ENCODE data around the gene NUF2. TPM values are rescaled to one million over a fixed set of nuclear protein-coding genes. Genes with fewer than 3 reads are reported as not detected.

The NUF2 gene
- total and polyA plus RNA-seq, 2 of the 4 experiments (the other 2 are of a cell fraction): 13.0 to 18.5 TPM

DNA sequence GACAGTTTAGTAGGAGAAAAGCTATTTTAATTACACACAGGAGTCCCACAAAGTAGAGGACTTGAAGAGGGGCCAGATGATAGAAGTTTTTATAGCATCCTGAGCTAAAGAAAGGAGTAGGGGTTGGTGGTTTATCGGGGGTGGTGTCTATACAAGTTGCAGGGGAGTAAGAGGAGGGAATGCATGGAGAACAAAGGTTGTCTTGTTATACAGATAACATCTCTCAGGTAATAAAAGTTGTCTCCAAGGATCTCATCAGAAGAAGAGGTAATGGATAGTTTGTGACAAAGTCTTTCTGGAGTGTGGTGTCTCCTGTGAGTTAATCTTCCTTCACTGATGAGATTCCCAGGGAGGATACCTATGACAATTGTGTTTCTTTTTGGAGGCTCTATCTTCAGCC, 23.4 kb upstream of the NUF2 start:
- H4K5ac ChIP-seq (ENCODE audit: low read depth, low read length): no peak overlapping the region
- ATAC-seq (ENCODE audit: low read depth): no peak
- no peak overlapping the region for H3K4me3 ChIP-seq (ENCODE audit: insufficient read depth, low read depth, low read length)
- no CpG with 5 or more reads among the region's 1 CpG for WGBS, 2 experiments (ENCODE audit: extremely low coverage in 2 of 2, insufficient read length in 1 of 2)
- H3K23ac ChIP-seq (ENCODE audit: low read depth, low read length): no peak overlapping the region
- dilution Hi-C loops (cut with HindIII; ENCODE audit: low sequenced_read_pairs, unreplicated experiment) (no loop called here), intact Hi-C loops (cut with micrococcal nuclease) (no loop called here), in situ Hi-C loops (cut with MboI; ENCODE audit: low sequenced_read_pairs) (no loop called here)
- no peak overlapping the region for H3K56ac ChIP-seq (ENCODE audit: extremely low read depth, insufficient read depth, low read length)
- no peak overlapping the region for H3K14ac ChIP-seq (replicated peaks; ENCODE audit: low read depth, low read length)
- no peak overlapping the region for H2BK20ac ChIP-seq (ENCODE audit: low read depth, low read length)
- no peak for TF ChIP-seq NFE2L2 (IDR thresholded peaks at IDR 0.05; ENCODE audit: low read depth, low read length)
- TF ChIP-seq, protein P1, sequence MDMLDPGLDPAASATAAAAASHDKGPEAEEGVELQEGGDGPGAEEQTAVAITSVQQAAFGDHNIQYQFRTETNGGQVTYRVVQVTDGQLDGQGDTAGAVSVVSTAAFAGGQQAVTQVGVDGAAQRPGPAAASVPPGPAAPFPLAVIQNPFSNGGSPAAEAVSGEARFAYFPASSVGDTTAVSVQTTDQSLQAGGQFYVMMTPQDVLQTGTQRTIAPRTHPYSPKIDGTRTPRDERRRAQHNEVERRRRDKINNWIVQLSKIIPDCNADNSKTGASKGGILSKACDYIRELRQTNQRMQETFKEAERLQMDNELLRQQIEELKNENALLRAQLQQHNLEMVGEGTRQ (IDR thresholded peaks at IDR 0.05; ENCODE audit: low read depth, low read length): no peak
- TF ChIP-seq MAFK (IDR thresholded peaks at IDR 0.05; ENCODE audit: low read depth, low read length): no peak
- TF ChIP-seq BHLHE40 (IDR thresholded peaks at IDR 0.05; ENCODE audit: low read depth, low read length): no peak
- no peak for TF ChIP-seq CHD1 (IDR thresholded peaks at IDR 0.05; ENCODE audit: low read depth, low read length)
- no peak for TF ChIP-seq CEBPB (IDR thresholded peaks at IDR 0.05; ENCODE audit: low read depth, low read length)
- TF ChIP-seq RAD21 (IDR thresholded peaks at IDR 0.05; ENCODE audit: low read length): no peak
- no peak for TF ChIP-seq SMC3 (IDR thresholded peaks at IDR 0.05; ENCODE audit: low read depth, low read length)
- TF ChIP-seq POLR2A (IDR thresholded peaks at IDR 0.05; ENCODE audit: low read depth, low read length): no peak
- TF ChIP-seq, protein P2, sequence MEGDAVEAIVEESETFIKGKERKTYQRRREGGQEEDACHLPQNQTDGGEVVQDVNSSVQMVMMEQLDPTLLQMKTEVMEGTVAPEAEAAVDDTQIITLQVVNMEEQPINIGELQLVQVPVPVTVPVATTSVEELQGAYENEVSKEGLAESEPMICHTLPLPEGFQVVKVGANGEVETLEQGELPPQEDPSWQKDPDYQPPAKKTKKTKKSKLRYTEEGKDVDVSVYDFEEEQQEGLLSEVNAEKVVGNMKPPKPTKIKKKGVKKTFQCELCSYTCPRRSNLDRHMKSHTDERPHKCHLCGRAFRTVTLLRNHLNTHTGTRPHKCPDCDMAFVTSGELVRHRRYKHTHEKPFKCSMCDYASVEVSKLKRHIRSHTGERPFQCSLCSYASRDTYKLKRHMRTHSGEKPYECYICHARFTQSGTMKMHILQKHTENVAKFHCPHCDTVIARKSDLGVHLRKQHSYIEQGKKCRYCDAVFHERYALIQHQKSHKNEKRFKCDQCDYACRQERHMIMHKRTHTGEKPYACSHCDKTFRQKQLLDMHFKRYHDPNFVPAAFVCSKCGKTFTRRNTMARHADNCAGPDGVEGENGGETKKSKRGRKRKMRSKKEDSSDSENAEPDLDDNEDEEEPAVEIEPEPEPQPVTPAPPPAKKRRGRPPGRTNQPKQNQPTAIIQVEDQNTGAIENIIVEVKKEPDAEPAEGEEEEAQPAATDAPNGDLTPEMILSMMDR (conservative IDR thresholded peaks at IDR 0.05; ENCODE audit: low read depth, low read length): no peak
- no peak for TF ChIP-seq MAZ (IDR thresholded peaks at IDR 0.05; ENCODE audit: borderline replicate concordance, low read depth, low read length)
- no peak for TF ChIP-seq FOS (IDR thresholded peaks at IDR 0.05; ENCODE audit: low read depth, low read length)
- TF ChIP-seq RCOR1 (IDR thresholded peaks at IDR 0.05; ENCODE audit: insufficient replicate concordance, low read length): no peak
- TF ChIP-seq, protein P3, sequence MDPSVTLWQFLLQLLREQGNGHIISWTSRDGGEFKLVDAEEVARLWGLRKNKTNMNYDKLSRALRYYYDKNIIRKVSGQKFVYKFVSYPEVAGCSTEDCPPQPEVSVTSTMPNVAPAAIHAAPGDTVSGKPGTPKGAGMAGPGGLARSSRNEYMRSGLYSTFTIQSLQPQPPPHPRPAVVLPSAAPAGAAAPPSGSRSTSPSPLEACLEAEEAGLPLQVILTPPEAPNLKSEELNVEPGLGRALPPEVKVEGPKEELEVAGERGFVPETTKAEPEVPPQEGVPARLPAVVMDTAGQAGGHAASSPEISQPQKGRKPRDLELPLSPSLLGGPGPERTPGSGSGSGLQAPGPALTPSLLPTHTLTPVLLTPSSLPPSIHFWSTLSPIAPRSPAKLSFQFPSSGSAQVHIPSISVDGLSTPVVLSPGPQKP (IDR thresholded peaks at IDR 0.05; ENCODE audit: borderline replicate concordance, low read depth, low read length): no peak
- TF ChIP-seq RFX5 (IDR thresholded peaks at IDR 0.05; ENCODE audit: low read depth, low read length): no peak
- TF ChIP-seq MXI1 (IDR thresholded peaks at IDR 0.05; ENCODE audit: borderline replicate concordance, low read depth, low read length): no peak
- no peak overlapping the region for H3K9ac ChIP-seq (ENCODE audit: low read depth, low read length)
- H3K4ac ChIP-seq (ENCODE audit: low read depth, low read length): no peak overlapping the region
- no peaks in the 10 kb centered on the region for H3K9me3 ChIP-seq (ENCODE audit: control insufficient read depth, insufficient read depth, low read length)
- H3K18ac ChIP-seq (ENCODE audit: low read depth, low read length): no peak overlapping the region
- no peak overlapping the region for H2AFZ ChIP-seq (replicated peaks; ENCODE audit: low read length, poor library complexity)
- no peak overlapping the region for H2BK120ac ChIP-seq (ENCODE audit: low read depth, low read length)
- H3K9me1 ChIP-seq (ENCODE audit: insufficient read depth, low read length): no peaks in the 10 kb centered on the region
- POLR2A ChIA-PET (ENCODE audit: unreplicated experiment): no interaction called here
- H3K79me1 ChIP-seq (ENCODE audit: low read depth in 1 of 2, low read length in 2 of 2): no peaks in the 10 kb centered on the region
- CTCF ChIA-PET: no interaction called here
- H4K8ac ChIP-seq (ENCODE audit: low read depth in 2 of 2, low read length in 2 of 2): no peak overlapping the region
- H3K4me2 ChIP-seq (ENCODE audit: low read depth, low read length): no peak overlapping the region
- H2AK9ac ChIP-seq (replicated peaks; ENCODE audit: low read depth, low read length, poor library complexity): no peak overlapping the region
- peaks cover 4% of the 10 kb centered on the region for H3K4me1 ChIP-seq (ENCODE audit: control insufficient read depth, insufficient read depth, low read length)
- H3K36me3 ChIP-seq (ENCODE audit: control insufficient read depth, insufficient read depth, low read length): 0 out of 2 replicates have a peak, but pooled peaks cover 2% of the 10 kb centered on the region
- DNase-seq: no peak
- no peaks in the 10 kb centered on the region for H3K27me3 ChIP-seq (ENCODE audit: control insufficient read depth, insufficient read depth, low read length)
- H2BK5ac ChIP-seq (ENCODE audit: low read depth, low read length, poor library complexity, severe bottlenecking): no peak overlapping the region
- no peaks in the 10 kb centered on the region for H4K20me1 ChIP-seq (ENCODE audit: insufficient read depth, low read length)
- BruUV-seq (replicated peaks): no TSS peak
- H3K27ac ChIP-seq (ENCODE audit: insufficient read depth, low read length): no peak overlapping the region
- H2BK15ac ChIP-seq (ENCODE audit: low read depth, low read length): no peak overlapping the region
- H2AK5ac ChIP-seq (ENCODE audit: low read depth, low read length): no peak overlapping the region
- H4K91ac ChIP-seq (ENCODE audit: insufficient read depth, low read depth, low read length): no peak overlapping the region
